HG02798 (cell line): Measurements from ENCODE around the gene PCK1.

Experiments
- ATAC-seq: cut with Tn5 transposase; IDR thresholded peaks from one replicate; pipeline ENCODE4 v1.9.1; 2021; ENCODE audit warnings: mild to moderate bottlenecking; ENCODE audit not compliant: unreplicated experiment, poor library complexity

Gene PCK1

DNA sequence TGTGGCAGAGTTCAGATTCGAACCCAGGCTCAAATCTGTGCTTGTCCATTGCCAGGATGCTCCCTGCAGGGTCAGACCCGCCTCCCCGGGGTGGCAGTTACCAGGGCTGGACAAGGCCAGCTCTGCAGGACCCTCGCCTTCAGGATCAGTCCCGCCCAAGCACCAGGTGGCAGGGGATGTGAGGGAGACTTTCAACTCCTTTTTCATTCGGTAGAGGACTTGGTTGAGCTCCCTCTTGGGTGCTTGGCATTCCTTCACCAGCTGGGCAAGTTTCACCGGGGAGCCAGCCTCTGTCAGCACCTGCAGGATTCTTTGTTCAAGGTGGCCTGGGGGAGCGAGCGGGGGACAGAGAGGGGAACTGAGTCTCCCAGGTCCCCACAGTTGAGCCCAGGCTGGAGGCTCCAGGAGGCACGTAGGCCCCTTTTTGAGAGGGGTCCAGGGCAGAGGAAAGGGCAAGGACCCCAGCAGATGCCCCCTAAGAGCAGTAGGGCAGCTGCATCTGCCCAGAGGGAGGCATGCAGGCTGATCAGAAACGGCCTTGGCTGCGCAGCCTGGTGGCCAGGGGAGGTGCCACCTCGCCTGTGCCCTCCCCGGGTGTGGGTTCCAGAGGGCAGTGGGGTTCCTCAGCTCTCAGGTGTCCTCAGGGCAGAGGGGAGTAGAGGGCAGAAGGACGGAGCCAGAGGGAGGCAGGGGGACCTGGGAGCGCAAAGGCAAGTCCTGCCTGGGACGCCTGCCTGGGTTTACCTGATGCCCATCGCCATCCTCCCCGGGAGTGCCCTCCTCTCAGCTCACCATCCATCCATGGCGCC is 55.4 kb downstream of the PCK1 start:
- no peak for ATAC-seq

DNA sequence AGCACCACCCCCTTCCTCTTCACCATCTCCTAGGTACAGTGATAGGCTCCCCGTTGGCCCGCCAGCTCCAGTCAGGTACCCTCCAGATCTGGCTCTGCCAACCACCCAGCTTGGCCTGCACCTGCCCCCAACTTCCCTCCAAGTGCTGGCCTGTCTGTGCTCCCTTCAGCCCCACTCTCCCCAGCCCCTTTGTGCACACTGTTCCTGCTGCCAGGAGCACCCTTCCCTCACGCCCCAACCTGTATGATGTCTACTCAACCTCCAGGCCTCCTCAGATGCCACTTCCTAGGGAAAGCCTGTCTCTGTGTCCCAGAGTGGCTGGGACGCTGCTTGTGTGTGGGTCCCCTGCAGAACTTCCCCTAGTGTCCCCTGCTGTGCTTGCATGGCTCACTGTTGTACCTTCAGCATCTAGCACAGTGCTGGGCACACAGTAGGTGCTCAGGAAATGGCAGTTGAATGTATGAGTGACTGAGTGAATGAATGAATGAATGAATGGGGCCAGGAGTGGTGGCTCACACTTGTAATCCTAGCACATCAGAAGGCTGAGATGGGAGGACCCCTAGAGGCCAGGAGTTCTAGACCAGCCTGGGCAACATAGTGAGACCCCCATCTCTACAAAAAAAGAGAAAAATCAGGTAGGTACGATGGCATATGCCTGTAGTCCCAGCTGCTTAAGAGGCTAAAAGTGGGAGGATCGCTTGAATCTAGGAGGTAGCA is 56.3 kb downstream of the PCK1 start:
- no peak for ATAC-seq
